PC-3 (cell line): ENCODE measurements around the gene LSMEM2. TPM values are rescaled to one million over a fixed set of nuclear protein-coding genes. Genes with fewer than 3 reads are reported as not detected.

ENCODE experiments used
- ATAC-seq: fragments of 200-7000 bp; cut with Tn5 transposase; 2 replicates; pipeline ENCODE4 v1.9.1; 2020; ENCODE audit warnings: mild to moderate bottlenecking, moderate library complexity
- BruUV-seq: library from RNA; stranded (reverse); fragments of 400-500 nt; replicated peaks from 2 replicates; lab custom pipeline; 2021; lab: Mats Ljungman, UMichigan
- CTCF ChIA-PET: fragments of 300-600 bp; sonication (Branson Sonifier 250); formaldehyde crosslinking; loops from one replicate; lab custom pipeline; 2022; ENCODE audit warnings: antibody characterized with exemption; lab: Charles Lee
- POLR2A ChIA-PET: fragments of 300-600 bp; sonication (Branson Sonifier 250); formaldehyde crosslinking; loops from one replicate; lab custom pipeline; 2022; ENCODE audit warnings: antibody characterized with exemption; ENCODE audit not compliant: unreplicated experiment; lab: Charles Lee
- DNase-seq: peaks from one replicate; pipeline ENCODE4 v3.0.0-alpha.2; 2015
- H2AFZ ChIP-seq: fragments of 300-600 bp; sonication (generic); 2 replicates; pipeline ENCODE4 v1.6.0; 2016; ENCODE audit warnings: antibody characterized with exemption, low read length
- H3F3A ChIP-seq: fragments of 300-600 bp; sonication (generic); one replicate; pipeline ENCODE4 v1.6.0; 2017; ENCODE audit warnings: antibody characterized with exemption, low read length, control low read depth, mild to moderate bottlenecking; ENCODE audit not compliant: unreplicated experiment
- H3K27ac ChIP-seq: fragments of 300-600 bp; sonication (generic); 2 replicates; pipeline ENCODE4 v1.5.1; 2016; ENCODE audit warnings: mild to moderate bottlenecking, low read length
- H3K27me3 ChIP-seq: fragments of 300-600 bp; sonication (generic); 2 replicates; pipeline ENCODE4 v1.6.1; 2016; ENCODE audit warnings: low read length, mixed read lengths
- H3K36me3 ChIP-seq: fragments of 300-600 bp; sonication (generic); 2 replicates; pipeline ENCODE4 v1.6.1; 2016; ENCODE audit warnings: low read depth, mixed run types, low read length, mixed read lengths
- H3K4me1 ChIP-seq: fragments of 300-600 bp; sonication (generic); 2 replicates; pipeline ENCODE4 v1.5.1; 2016; ENCODE audit warnings: low read length; ENCODE audit not compliant: insufficient read depth
- H3K4me2 ChIP-seq: fragments of 300-600 bp; sonication (generic); 2 replicates; pipeline ENCODE4 v1.6.0; 2016; ENCODE audit warnings: low read length
- H3K4me3 ChIP-seq: fragments of 300-600 bp; sonication (generic); 2 replicates; pipeline ENCODE4 v1.5.1; 2016; ENCODE audit warnings: mild to moderate bottlenecking, low read length, mixed read lengths
- H3K79me2 ChIP-seq: fragments of 300-600 bp; sonication (generic); 2 replicates; pipeline ENCODE4 v1.6.1; 2017; ENCODE audit warnings: low read length, mixed read lengths
- H3K9ac ChIP-seq: fragments of 300-600 bp; sonication (generic); 2 replicates; pipeline ENCODE4 v1.6.0; 2016; ENCODE audit warnings: mild to moderate bottlenecking, low read length
- H3K9me2 ChIP-seq: fragments of 300-600 bp; sonication (generic); replicated peaks from 2 replicates; pipeline ENCODE4 v1.6.1; 2016; ENCODE audit warnings: mixed run types, low read length, mixed read lengths
- H3K9me3 ChIP-seq: fragments of 300-600 bp; sonication (generic); 2 replicates; pipeline ENCODE4 v1.6.1; 2016; ENCODE audit warnings: low read length, mixed read lengths
- H4K20me1 ChIP-seq: fragments of 300-600 bp; sonication (generic); 2 replicates; pipeline ENCODE4 v1.6.1; 2016; ENCODE audit warnings: low read length, mixed read lengths
- CTCF ChIP-seq: fragments of 300-600 bp; sonication (generic); conservative IDR thresholded peaks from 2 replicates; pipeline ENCODE4 v1.5.1; 2017; ENCODE audit warnings: antibody characterized with exemption, low read depth, mild to moderate bottlenecking, low read length
- EZH2 ChIP-seq: fragments of 300-600 bp; sonication (generic); IDR thresholded peaks from one replicate; pipeline ENCODE4 v1.6.1; 2017; ENCODE audit warnings: antibody characterized with exemption, mild to moderate bottlenecking, low read length; ENCODE audit not compliant: unreplicated experiment
- EZH2phosphoT487 ChIP-seq: fragments of 300-600 bp; sonication (generic); IDR thresholded peaks from 2 replicates; pipeline ENCODE4 v1.6.1; 2018; ENCODE audit warnings: mild to moderate bottlenecking, antibody characterized with exemption, low read length, borderline replicate concordance
- intact Hi-C: fragments of 100-400 bp; cut with micrococcal nuclease; formaldehyde crosslinking; loops from 2 replicates; pipeline ENCODE4 v1.9.0; 2023
- total RNA-seq: library from RNA; depleted of rRNA; stranded (reverse); fragments of >200 nt; gene quantifications from 2 replicates; pipeline ENCODE4 v1.2.3, GENCODE V29; 2014

Gene LSMEM2
- total RNA-seq, 1 experiment from 2014 or later, result not detected

GRCh38 chr3:50245831-50246516 is 32.9 kb upstream of the LSMEM2 start:
- TF ChIP-seq CTCF (peak; percentile 99), EZH2phosphoT487 (no peak)
- Histone ChIP-seq H2AFZ (0 out of 2 replicates have a peak overlapping the region, but pooled peaks have one; percentile 8), H4K20me1 (peaks cover 11% of the 10 kb centered on the region), H3K27me3 (no peaks in the 10 kb centered on the region), H3K4me1 (peaks cover 49% of the 10 kb centered on the region), H3K9me3 (no peaks in the 10 kb centered on the region), H3K36me3 (peaks cover 3% of the 10 kb centered on the region; the same call in 1 of the 2 replicates), H3K27ac (peak overlapping the region; percentile 78), H3K9ac (peak overlapping the region; percentile 50), H3K79me2 (peaks cover 92% of the 10 kb centered on the region), H3K4me3 (peak overlapping the region; percentile 37; the same call in 1 of the 2 replicates), H3K9me2 (no peaks in the 10 kb centered on the region), H3F3A (peaks cover 5% of the 10 kb centered on the region), H3K4me2 (peak overlapping the region; percentile 69)
- DNase-seq (peak; percentile 89), ATAC-seq (peak; percentile 74)
- BruUV-seq, result TSS peak; percentile 82
- ChIA-PET POLR2A (interaction anchor here (1.3 kb wide), 1 partner anchor 10 kb away, joined by 9 read pairs; the partner anchor contains the start of gene GNAI2), CTCF (interaction anchor here (0.6 to 1.5 kb wide), 8 partner anchors 11 to 91 kb away, joined by 3 to 19 read pairs (median 8); partner anchors contain the start of genes GNAI2, HYAL3 and NAA80)
- intact Hi-C loops, result loop anchor here (1.0 kb wide), 1 partner anchor 19 kb away; no protein-coding TSS in a partner anchor

GRCh38 chr3:50246517-50246954 is 32.4 kb upstream of the LSMEM2 start:
- Histone ChIP-seq H3K27me3 (no peaks in the 10 kb centered on the region), H3K4me1 (peaks cover 51% of the 10 kb centered on the region), H3F3A (peaks cover 5% of the 10 kb centered on the region), H3K4me3 (peak overlapping the region; percentile 37; the same call in 1 of the 2 replicates), H4K20me1 (peaks cover 6% of the 10 kb centered on the region), H3K9me2 (no peaks in the 10 kb centered on the region), H3K27ac (peak overlapping the region; percentile 78), H3K9ac (peak overlapping the region; percentile 50), H3K36me3 (peaks cover 3% of the 10 kb centered on the region; the same call in 1 of the 2 replicates), H3K4me2 (peak overlapping the region; percentile 69), H2AFZ (0 out of 2 replicates have a peak overlapping the region, but pooled peaks have one; percentile 8), H3K79me2 (peaks cover 89% of the 10 kb centered on the region), H3K9me3 (no peaks in the 10 kb centered on the region)
- ATAC-seq, result peak; percentile 59
- peak; percentile 84 for DNase-seq
- no TSS peak for BruUV-seq
- ChIA-PET CTCF (interaction anchor here (0.6 to 1.5 kb wide), 11 partner anchors 11 to 126 kb away, joined by 3 to 19 read pairs (median 6); partner anchors contain the start of genes GNAI2, HYAL3, NAA80 and SEMA3B), POLR2A (interaction anchor here (1.3 kb wide), 1 partner anchor 11 kb away, joined by 9 read pairs; the partner anchor contains the start of gene GNAI2)
- TF ChIP-seq EZH2, result no peak
- no peak; the same call in none of the 2 replicates for TF ChIP-seq CTCF
- TF ChIP-seq EZH2phosphoT487, result no peak
- intact Hi-C loops, result loop anchor here (1.0 kb wide), 1 partner anchor 19 kb away; no protein-coding TSS in a partner anchor
